T-helper 1 cell treated with Interleukin-12 subunit alpha and Interleukin-12 subunit beta and Interleukin-4 antibody, amounts not matched to agents 30 μg/mL and 1 μg/mL, for 36 hours (primary cell): ENCODE measurements around the gene PIGQ.

ENCODE experiments used
- H3K27ac Mint-ChIP-seq: one replicate; pipeline ENCODE4 v1.8.0; 2021; ENCODE audit warnings: mild to moderate bottlenecking, mixed read lengths
- H3K27me3 Mint-ChIP-seq: one replicate; pipeline ENCODE4 v1.8.0; 2021; ENCODE audit warnings: low read depth, mixed read lengths
- H3K36me3 Mint-ChIP-seq: one replicate; pipeline ENCODE4 v1.8.0; 2021; ENCODE audit warnings: low read depth, mixed read lengths
- H3K4me1 Mint-ChIP-seq: one replicate; pipeline ENCODE4 v1.8.0; 2021; ENCODE audit warnings: low read depth, mixed read lengths
- H3K4me3 Mint-ChIP-seq: one replicate; pipeline ENCODE4 v1.8.0; 2021; ENCODE audit warnings: mild to moderate bottlenecking, moderate library complexity, mixed read lengths
- H3K9me3 Mint-ChIP-seq: one replicate; pipeline ENCODE4 v1.8.0; 2021; ENCODE audit warnings: mixed read lengths

The PIGQ gene

DNA sequence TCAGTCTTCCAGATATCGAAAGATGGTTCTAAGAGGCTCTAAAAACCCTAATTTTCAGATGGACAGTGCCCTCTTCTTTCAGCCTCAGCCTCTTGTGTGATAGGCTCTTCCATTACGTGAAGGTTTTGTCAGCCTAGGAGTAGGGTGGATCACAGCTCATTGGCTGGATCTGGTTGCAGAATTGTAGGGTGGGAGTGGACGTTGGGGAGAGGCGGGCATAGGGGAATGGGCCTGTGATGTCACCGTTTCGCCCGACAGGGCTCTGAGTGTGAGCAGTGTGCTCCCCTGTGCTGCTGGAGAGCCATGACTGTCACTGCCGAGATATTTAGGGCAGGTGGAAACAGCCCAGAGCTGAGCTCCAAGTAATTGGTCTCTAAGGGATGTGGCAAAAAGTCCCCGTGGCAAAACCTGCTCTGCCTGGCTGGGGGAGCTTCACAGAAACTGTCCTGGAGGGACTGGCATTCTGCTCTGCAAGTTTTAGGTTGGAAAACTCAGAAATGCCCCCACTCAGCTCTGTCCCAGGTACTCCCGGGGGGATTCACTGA is 54.8 kb downstream of the PIGQ start:
- Mint-ChIP-seq H3K27me3 (no peaks in the 10 kb centered on the region), H3K4me1 (no peaks in the 10 kb centered on the region), H3K4me3 (no peak overlapping the region), H3K9me3 (no peaks in the 10 kb centered on the region), H3K27ac (no peak overlapping the region), H3K36me3 (no peaks in the 10 kb centered on the region)

DNA sequence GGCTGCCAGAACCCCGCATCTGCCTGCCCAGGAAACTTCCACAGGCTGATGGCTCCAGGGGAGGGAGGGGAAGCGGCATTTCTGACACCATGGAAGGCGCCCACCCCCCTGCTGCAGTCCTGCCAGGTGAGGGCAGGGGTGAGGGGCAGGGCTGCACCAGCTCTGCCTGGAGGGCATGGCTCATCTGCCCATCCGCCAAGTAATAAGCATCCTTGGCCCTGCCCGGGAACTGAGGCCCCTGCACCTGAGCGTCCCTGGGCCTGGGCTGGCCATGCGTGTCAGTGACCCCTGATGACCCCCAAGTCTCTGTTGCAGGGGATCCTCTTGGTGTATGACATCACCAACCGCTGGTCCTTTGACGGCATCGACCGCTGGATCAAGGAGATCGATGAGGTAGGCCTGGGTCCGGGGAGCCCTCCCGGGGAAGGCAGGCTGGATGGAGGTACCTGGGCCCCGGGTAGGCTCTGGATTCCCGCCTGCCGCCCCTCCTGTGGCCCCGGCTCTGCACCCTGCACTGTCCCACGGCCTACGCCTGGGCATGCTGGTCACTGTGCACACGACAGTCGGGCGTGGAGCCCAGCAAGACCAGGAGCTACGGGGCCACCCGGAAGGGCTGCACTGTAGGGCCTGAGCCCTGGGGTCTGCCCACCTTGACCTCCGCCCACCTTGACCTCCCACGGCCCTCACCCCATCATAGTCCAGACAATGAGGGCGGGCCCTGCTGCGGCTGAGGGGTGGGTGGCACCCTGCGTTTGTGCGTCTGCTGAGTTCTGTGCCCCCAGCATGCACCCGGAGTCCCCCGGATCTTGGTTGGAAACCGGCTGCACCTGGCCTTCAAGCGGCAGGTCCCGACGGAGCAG is 55.6 kb downstream of the PIGQ start:
- H3K4me3 Mint-ChIP-seq: no peak overlapping the region
- H3K9me3 Mint-ChIP-seq: no peaks in the 10 kb centered on the region
- H3K27me3 Mint-ChIP-seq: no peaks in the 10 kb centered on the region
- no peaks in the 10 kb centered on the region for H3K4me1 Mint-ChIP-seq
- no peak overlapping the region for H3K27ac Mint-ChIP-seq
- no peaks in the 10 kb centered on the region for H3K36me3 Mint-ChIP-seq

DNA sequence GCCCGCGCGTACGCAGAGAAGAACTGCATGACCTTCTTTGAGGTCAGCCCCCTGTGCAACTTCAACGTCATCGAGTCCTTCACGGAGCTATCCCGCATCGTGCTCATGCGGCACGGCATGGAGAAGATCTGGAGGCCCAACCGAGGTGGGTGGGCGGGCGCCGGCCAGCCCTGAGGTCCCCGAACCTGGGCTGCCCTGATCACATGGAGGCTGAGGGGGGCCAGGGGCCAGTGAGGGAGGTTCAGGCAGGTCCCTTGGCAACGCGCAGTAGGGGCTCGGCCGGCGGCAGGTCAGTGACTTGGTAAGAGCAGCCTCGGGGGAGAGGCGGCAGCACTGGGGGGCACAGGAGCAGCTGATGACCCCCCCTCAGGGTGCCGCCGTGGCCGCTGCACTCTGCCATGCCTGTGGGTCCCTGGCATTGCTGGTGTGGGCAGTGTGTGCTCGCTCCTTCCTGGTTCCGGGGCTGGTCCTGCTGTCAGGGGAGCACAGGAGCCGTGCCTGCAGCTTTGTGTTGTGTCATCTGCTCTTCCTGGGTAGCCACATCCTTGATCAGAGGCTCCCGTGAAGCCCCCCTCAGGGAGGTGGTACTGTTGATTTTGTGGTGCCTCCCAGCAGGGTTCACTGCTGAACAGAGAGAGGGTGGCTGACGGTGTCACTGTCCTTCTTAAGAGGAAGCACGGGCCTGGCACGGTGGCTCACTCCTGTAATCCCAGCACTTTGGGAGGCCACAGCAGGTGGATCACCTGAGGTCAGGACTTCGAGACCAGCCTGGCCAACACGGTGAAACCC is 56.4 kb downstream of the PIGQ start:
- Mint-ChIP-seq H3K9me3 (no peaks in the 10 kb centered on the region), H3K27ac (no peak overlapping the region), H3K36me3 (no peaks in the 10 kb centered on the region), H3K27me3 (no peaks in the 10 kb centered on the region), H3K4me1 (no peaks in the 10 kb centered on the region), H3K4me3 (no peak overlapping the region)

DNA sequence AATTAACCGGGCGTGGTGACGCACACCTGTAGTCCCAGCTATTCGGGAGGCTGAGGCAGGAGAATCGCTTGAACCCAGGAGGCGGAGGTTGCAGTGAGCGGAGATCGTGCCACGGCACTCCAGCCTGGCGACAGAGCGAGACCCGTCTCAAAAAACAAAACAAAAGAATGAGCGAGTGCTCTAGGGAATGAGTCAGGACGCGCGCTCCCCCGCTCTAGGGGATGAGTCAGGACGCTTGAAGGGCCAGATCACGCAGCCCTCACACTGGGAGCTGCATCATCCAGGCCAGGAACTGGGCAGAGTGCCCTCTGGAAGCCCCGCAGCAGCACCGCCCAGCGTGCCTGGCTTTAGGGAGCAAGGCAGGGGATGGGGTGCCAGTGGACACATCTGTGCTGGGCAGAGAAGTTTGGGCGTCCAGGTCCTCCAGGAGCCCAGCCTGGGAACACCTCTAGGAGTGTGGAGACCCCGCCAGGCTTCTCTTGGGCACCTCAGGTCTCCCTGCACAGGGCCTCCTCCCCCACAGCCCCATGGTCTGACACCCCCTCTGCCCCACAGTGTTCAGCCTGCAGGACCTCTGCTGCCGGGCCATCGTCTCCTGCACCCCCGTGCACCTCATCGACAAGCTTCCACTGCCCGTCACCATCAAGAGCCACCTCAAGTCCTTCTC is 57.2 kb downstream of the PIGQ start:
- H3K36me3 Mint-ChIP-seq: no peaks in the 10 kb centered on the region
- H3K4me1 Mint-ChIP-seq: no peaks in the 10 kb centered on the region

DNA sequence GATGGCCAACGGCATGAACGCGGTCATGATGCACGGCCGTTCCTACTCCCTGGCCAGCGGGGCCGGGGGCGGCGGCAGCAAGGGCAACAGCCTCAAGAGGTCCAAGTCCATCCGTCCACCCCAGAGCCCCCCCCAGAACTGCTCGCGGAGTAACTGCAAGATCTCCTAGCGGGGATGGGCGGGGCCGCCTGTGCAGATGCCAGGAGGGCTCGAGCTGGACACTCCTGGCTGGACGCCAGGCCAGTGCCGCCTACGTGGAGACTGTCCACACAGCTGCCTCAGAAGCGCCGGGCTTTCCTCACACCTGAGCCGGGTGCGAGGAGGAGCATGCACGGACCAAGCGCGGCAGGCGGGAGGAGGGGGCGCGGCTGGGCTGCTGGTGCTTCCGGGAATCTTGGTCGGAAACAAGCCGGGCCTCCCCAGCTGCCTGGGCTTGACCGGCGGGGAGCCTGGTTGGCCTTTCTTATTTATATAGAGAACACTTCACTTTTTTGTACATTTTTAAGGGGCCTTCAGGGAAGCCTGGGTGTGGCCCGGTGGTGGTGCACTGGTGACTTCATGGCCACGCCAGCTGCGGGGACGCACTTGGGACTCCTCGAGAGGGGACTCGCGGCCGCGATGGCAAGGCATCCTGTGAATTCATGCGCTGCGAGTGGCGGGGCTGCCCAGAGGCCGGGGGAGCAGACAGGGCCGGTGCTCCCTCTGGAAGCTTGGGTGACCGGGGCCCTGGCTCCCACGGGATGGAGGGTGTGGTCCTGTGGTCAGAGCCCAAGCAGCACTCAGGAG is 57.9 kb downstream of the PIGQ start:
- no peak overlapping the region for H3K4me3 Mint-ChIP-seq
- no peaks in the 10 kb centered on the region for H3K27me3 Mint-ChIP-seq
- H3K36me3 Mint-ChIP-seq: no peaks in the 10 kb centered on the region
- H3K27ac Mint-ChIP-seq: no peak overlapping the region
- H3K9me3 Mint-ChIP-seq: no peaks in the 10 kb centered on the region
- H3K4me1 Mint-ChIP-seq: peaks cover 1% of the 10 kb centered on the region

More for the DNA sequence above, 57.2 kb downstream of the PIGQ start:
- Mint-ChIP-seq H3K27me3 (no peaks in the 10 kb centered on the region), H3K9me3 (no peaks in the 10 kb centered on the region), H3K4me3 (no peak overlapping the region), H3K27ac (no peak overlapping the region)

DNA sequence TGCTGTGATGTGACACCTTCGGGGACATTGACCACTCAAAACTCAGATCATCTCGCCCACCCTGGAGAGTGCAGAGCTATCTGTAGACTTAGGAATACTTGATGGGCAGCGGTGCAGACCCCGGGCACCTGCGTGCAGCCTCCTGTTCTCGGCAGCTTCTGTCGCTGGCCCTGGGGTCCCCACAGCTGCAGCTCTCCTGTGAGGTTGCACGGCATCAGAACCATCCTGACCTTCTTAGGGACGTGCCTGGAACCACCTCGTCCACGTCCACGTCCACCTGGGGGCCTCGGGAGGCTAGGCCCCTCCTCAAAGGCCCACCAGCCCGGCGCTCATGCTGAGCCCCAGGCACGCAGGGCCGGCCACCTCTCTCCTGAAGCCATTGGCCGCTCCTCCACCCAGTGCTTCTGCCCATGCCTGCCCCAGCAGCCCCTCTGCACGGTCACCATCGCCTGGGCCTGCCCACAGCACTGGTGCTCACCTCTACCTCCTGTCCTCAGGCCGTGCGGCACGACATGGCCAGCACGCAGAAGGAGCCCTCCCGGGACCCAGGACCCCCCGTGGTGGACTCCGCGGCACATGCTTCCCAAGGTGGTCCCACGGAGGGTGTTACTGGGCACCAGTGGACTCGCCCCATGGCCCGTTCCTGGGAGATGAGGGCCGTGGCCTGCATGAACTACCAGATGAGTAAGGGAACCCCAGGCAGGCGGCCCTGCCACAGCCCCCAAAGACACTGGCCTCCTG is 58.7 kb downstream of the PIGQ start:
- H3K4me3 Mint-ChIP-seq: no peak overlapping the region
- no peak overlapping the region for H3K27ac Mint-ChIP-seq
- H3K27me3 Mint-ChIP-seq: no peaks in the 10 kb centered on the region
- H3K36me3 Mint-ChIP-seq: no peaks in the 10 kb centered on the region
- H3K9me3 Mint-ChIP-seq: no peaks in the 10 kb centered on the region
- H3K4me1 Mint-ChIP-seq: peaks cover 1% of the 10 kb centered on the region

DNA sequence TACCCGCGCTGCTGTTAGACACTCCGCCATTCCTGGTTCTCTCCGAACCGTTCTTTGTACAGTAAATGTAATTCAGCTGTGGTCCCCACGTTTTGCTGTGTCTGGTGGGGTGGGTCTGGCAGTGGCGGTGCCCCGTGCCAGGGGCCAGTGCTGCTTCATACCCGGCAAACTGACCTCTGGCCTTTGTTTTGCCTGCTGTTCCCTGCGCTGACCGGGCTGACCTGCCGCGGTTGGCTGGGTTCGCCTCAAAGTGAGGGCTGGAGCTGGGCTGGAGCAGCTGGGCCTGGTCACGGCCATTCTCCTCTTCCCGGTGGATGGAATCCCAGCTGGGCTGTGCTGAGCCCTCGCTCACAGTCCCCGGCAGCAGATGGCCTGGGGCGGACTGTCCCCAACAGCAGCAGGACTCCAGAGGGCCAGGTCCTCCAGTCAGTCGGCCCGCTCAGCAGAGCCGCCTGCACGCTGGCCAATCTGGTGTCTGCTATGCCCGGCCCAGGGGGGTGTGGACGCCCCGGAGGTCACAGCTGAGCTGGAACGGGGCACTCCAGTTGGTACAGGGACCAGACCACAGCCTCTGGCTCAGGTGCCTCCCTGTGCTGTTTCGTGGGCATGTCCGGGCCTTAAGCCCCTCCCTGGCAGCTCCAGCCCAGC is 59.5 kb downstream of the PIGQ start:
- no peaks in the 10 kb centered on the region for H3K9me3 Mint-ChIP-seq
- H3K4me3 Mint-ChIP-seq: no peak overlapping the region
- no peak overlapping the region for H3K27ac Mint-ChIP-seq
- H3K27me3 Mint-ChIP-seq: no peaks in the 10 kb centered on the region
- no peaks in the 10 kb centered on the region for H3K36me3 Mint-ChIP-seq
- H3K4me1 Mint-ChIP-seq: peaks cover 1% of the 10 kb centered on the region

DNA sequence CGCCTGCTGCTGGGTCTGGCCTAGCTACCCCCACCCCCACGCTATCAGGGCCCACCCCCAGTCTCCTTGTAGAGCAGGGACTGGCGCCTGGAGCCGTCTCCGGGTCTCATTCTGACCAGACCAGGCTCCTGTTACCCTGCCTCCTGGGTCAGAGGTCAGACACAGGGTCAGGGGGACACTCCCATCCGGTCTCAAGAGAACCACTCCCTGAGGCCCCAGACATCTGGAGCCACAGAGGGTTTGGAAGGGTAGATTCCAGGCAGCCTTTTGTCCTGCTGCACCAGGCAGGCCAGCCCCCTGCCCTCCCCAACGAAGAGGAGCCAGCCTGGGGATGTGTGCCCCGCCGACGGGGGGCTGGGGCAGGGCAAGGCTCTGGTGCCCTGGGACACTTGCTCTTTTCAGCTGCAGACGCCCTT is 60.1 kb downstream of the PIGQ start:
- H3K27ac Mint-ChIP-seq: no peak overlapping the region
- no peak overlapping the region for H3K4me3 Mint-ChIP-seq
- no peaks in the 10 kb centered on the region for H3K36me3 Mint-ChIP-seq

DNA sequence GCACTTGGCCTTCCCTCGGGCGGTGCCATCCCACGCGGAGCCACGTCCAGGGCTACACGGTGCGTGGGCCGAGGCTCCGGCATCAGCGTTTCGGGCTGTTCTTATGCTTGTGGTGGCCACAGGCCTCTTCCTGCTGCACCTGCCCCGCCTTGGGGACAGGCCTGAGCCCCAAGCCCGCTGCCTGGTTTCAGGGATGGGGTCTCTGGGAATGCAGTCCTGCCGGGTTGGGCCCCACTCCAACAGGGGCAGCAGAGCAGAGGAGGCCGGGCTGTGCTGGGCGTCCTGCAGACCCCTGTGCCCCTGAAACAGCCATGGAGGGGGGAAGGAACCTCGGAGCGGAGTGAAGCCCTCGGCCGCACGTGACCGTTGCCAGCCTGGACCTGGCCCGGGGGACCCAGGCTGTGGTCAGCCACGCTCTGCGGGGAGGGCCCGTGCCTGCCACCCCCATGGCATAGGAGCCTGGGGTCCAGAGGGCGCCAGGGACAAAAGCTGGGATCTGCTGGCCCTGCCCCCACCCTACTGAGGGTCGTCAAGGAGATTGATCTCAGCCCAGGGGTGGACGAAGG is 60.6 kb downstream of the PIGQ start:
- no peak overlapping the region for H3K4me3 Mint-ChIP-seq
- no peak overlapping the region for H3K27ac Mint-ChIP-seq
- no peaks in the 10 kb centered on the region for H3K36me3 Mint-ChIP-seq
- no peaks in the 10 kb centered on the region for H3K27me3 Mint-ChIP-seq
- no peaks in the 10 kb centered on the region for H3K9me3 Mint-ChIP-seq
- peaks cover 3% of the 10 kb centered on the region for H3K4me1 Mint-ChIP-seq

More for the DNA sequence above, 60.1 kb downstream of the PIGQ start:
- H3K27me3 Mint-ChIP-seq: no peaks in the 10 kb centered on the region
- H3K9me3 Mint-ChIP-seq: no peaks in the 10 kb centered on the region
- H3K4me1 Mint-ChIP-seq: peaks cover 2% of the 10 kb centered on the region

DNA sequence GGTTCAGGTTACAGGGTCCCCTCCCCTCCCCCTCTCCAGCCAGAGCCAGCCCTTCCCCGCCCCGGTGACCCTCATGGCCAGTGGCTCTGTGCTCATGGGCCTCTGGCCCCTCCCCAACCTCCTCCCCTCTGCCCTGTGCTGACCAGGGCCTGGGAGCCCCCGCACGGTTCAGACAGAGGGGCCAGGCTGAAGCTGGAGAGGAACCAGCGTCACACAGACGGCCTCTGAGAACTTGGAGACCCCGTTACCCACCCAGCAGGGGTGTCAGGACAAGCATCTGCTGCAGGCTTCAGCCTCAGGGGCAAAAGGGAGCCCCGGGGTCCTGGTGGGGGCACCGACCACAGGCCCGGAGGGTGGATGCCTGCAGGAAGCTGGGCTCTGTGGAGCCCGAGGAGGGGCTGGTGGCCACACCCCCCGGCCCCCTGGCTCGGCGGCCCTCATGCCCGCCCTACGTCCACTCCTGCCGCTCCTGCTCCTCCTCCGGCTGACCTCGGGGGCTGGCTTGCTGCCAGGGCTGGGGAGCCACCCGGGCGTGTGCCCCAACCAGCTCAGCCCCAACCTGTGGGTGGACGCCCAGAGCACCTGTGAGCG is 61.1 kb downstream of the PIGQ start, which contains the start of gene WFIKKN1:
Gene WFIKKN1, plus strand, starts transcription at position 171 of the 591 bp plus-strand sequence. Its CDS starts 269 bp downstream, at position 440.
- peaks cover 3% of the 10 kb centered on the region for H3K4me1 Mint-ChIP-seq
- no peak within 1 kb of the TSS for H3K4me3 Mint-ChIP-seq
- H3K27ac Mint-ChIP-seq: no peak within 1 kb of the TSS
- H3K9me3 Mint-ChIP-seq: no peaks in the 10 kb centered on the region
- no peaks in the 10 kb centered on the region for H3K27me3 Mint-ChIP-seq
- no peaks in the 10 kb centered on the region for H3K36me3 Mint-ChIP-seq

DNA sequence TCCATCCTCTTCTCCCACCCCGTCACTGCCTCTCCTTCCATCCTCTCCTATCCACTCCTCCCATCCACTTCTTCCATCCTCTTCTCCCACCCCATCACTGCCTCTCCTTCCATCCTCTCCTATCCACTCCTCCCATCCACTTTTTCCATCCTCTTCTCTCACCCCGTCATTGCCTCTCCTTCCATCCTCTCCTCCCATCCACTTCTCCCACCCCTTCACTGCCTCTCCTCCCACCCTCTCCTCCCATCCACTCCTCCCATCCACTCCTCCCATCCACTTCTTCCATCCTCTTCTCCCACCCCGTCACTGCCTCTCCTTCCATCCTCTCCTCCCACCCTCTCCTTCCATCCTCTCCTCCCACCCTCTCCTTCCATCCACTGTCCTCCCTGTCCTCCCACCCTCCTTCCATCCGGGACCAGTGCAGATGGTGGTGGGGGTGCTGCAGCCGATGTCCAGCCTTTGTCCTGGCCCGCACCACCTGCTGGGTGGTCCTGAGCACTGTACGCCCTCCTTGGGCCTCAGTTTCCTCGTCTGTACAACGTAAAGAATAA is 62.1 kb downstream of the PIGQ start:
- H3K4me3 Mint-ChIP-seq: no peak overlapping the region
- H3K4me1 Mint-ChIP-seq: peaks cover 7% of the 10 kb centered on the region
- H3K27ac Mint-ChIP-seq: no peak overlapping the region
- no peaks in the 10 kb centered on the region for H3K36me3 Mint-ChIP-seq
- H3K9me3 Mint-ChIP-seq: no peaks in the 10 kb centered on the region
- H3K27me3 Mint-ChIP-seq: peaks cover 5% of the 10 kb centered on the region
